Measurements from ENCODE around the gene STX16.

- TF ChIP-seq CTCF (IDR thresholded peaks at IDR 0.05) (no peak), ZFX (IDR thresholded peaks at IDR 0.05; ENCODE audit: borderline replicate concordance) (no peak)
These were observed 66.4 kb downstream of the STX16 start for GRCh38 chr20:58717278-58718091.

All from 22Rv1 (cell line).